Endodermal cell (in vitro differentiated cells): ENCODE data around the gene RELCH. TPM values are rescaled to one million over a fixed set of nuclear protein-coding genes. Genes with fewer than 3 reads are reported as not detected.

Experiments
- DNase-seq: peaks from one replicate; pipeline ENCODE4 v3.0.0-alpha.2; 2017
- H3K27ac ChIP-seq: 2 replicates; pipeline ENCODE4 v1.5.1; 2013; ENCODE audit warnings: mild to moderate bottlenecking, low read depth, low read length, moderate library complexity
- H3K27me3 ChIP-seq: 2 replicates; pipeline ENCODE4 v1.6.1; 2013; ENCODE audit warnings: mild to moderate bottlenecking, low read length, moderate library complexity; ENCODE audit not compliant: insufficient read depth, control insufficient read depth, poor library complexity, severe bottlenecking
- H3K36me3 ChIP-seq: 2 replicates; pipeline ENCODE4 v1.7.0; 2013; ENCODE audit warnings: mild to moderate bottlenecking, low read length, moderate library complexity; ENCODE audit not compliant: control insufficient read depth, insufficient read depth
- H3K4me1 ChIP-seq: one replicate; pipeline ENCODE4 v1.7.0; 2013; ENCODE audit warnings: low read length; ENCODE audit not compliant: control insufficient read depth, insufficient read depth
- H3K4me3 ChIP-seq: 2 replicates; pipeline ENCODE4 v1.5.1; 2013; ENCODE audit warnings: mild to moderate bottlenecking, low read length, moderate library complexity
- H3K9ac ChIP-seq: 2 replicates; pipeline ENCODE4 v1.6.1; 2013; ENCODE audit warnings: mild to moderate bottlenecking, low read length, moderate library complexity; ENCODE audit not compliant: poor library complexity, severe bottlenecking; ENCODE audit errors: extremely low read depth
- H3K9me3 ChIP-seq: 2 replicates; pipeline ENCODE4 v1.6.1; 2013; ENCODE audit warnings: mild to moderate bottlenecking, low read length, moderate library complexity; ENCODE audit not compliant: control insufficient read depth
- H3K27ac Mint-ChIP-seq: 2 replicates; pipeline ENCODE4 v1.8.0; 2020; ENCODE audit warnings: mixed read lengths
- H3K27me3 Mint-ChIP-seq: 2 replicates; pipeline ENCODE4 v1.8.0; 2021; ENCODE audit warnings: mild to moderate bottlenecking, mixed read lengths; ENCODE audit not compliant: insufficient read depth
- H3K36me3 Mint-ChIP-seq: 2 replicates; pipeline ENCODE4 v1.8.0; 2020; ENCODE audit warnings: low read depth, mixed read lengths
- H3K4me1 Mint-ChIP-seq: 2 replicates; pipeline ENCODE4 v1.8.0; 2020; ENCODE audit warnings: mixed read lengths
- H3K4me3 Mint-ChIP-seq: 2 replicates; pipeline ENCODE4 v1.8.0; 2020; ENCODE audit warnings: mild to moderate bottlenecking, moderate library complexity, mixed read lengths
- H3K9me3 Mint-ChIP-seq: 2 replicates; pipeline ENCODE4 v1.8.0; 2020; ENCODE audit warnings: mild to moderate bottlenecking, mixed read lengths
- WGBS, 2 experiments: methylation state at CpG; one replicate each; pipeline versions ENCODE4 v1.1.5 to v1.1.7; 2013; ENCODE audit warnings: missing lambda C conversion rate in 2 of 2, mixed read lengths in 1 of 2; ENCODE audit not compliant: insufficient coverage in 1 of 2, insufficient read length in 1 of 2; 5-methylcytosine and 5-hydroxymethylcytosine counted together
- total RNA-seq, 2 donors: library from RNA; stranded (reverse); fragmentation: NEBNext Ultra II Directional in 1 of 2; extraction: Animal tissue kit (Norgen Biotek cat#: 25700) in 1 of 2; gene quantifications; 2 replicates in 1 of 2; 3 replicates in 1 of 2; pipeline ENCODE4 v1.2.1, GENCODE V29; 2021
- TF ChIP-seq, protein P1 (sequence below): fragments of 200-600 bp; sonication (generic); conservative IDR thresholded peaks from 2 replicates; pipeline ENCODE4 v1.5.0; 2021; ENCODE audit warnings: antibody characterized with exemption, mild to moderate bottlenecking

Gene RELCH
- total RNA-seq, 2 donors from 2014 or later = 29.4 to 32.0 TPM

DNA sequence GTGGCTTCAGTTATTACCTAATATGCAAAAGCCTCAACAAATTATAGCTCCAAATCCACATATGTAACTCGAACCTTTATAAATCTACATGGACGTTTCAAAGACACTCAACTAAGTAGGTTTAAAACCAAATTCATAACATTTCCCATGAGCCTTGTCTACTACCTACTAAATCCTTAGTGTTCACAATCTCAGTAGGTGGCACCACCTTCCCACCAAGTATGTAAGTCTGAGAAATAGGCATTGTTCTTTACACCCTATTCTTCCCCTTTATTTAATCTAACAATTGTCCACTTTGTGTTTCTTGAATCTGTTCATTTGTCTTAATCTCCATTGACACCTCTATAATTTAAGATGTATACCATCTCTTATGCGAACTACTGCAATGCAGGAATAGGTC is 4.8 kb upstream of the RELCH start:
- Mint-ChIP-seq H3K27me3 (no peaks in the 10 kb centered on the region), H3K4me3 (no peak overlapping the region), H3K4me1 (peaks cover 6% of the 10 kb centered on the region), H3K36me3 (no peaks in the 10 kb centered on the region), H3K27ac (no peak overlapping the region), H3K9me3 (no peaks in the 10 kb centered on the region)
- Histone ChIP-seq H3K36me3 (peaks cover 3% of the 10 kb centered on the region), H3K9ac (no peak overlapping the region), H3K27me3 (no peaks in the 10 kb centered on the region), H3K4me1 (no peaks in the 10 kb centered on the region), H3K4me3 (no peak overlapping the region), H3K9me3 (no peaks in the 10 kb centered on the region), H3K27ac (no peak overlapping the region)
- 91 to 92% methylated on average over 3 of the region's 3 CpGs for WGBS, 2 experiments
- TF ChIP-seq, protein P1, sequence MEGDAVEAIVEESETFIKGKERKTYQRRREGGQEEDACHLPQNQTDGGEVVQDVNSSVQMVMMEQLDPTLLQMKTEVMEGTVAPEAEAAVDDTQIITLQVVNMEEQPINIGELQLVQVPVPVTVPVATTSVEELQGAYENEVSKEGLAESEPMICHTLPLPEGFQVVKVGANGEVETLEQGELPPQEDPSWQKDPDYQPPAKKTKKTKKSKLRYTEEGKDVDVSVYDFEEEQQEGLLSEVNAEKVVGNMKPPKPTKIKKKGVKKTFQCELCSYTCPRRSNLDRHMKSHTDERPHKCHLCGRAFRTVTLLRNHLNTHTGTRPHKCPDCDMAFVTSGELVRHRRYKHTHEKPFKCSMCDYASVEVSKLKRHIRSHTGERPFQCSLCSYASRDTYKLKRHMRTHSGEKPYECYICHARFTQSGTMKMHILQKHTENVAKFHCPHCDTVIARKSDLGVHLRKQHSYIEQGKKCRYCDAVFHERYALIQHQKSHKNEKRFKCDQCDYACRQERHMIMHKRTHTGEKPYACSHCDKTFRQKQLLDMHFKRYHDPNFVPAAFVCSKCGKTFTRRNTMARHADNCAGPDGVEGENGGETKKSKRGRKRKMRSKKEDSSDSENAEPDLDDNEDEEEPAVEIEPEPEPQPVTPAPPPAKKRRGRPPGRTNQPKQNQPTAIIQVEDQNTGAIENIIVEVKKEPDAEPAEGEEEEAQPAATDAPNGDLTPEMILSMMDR = no peak
- no peak for DNase-seq

DNA sequence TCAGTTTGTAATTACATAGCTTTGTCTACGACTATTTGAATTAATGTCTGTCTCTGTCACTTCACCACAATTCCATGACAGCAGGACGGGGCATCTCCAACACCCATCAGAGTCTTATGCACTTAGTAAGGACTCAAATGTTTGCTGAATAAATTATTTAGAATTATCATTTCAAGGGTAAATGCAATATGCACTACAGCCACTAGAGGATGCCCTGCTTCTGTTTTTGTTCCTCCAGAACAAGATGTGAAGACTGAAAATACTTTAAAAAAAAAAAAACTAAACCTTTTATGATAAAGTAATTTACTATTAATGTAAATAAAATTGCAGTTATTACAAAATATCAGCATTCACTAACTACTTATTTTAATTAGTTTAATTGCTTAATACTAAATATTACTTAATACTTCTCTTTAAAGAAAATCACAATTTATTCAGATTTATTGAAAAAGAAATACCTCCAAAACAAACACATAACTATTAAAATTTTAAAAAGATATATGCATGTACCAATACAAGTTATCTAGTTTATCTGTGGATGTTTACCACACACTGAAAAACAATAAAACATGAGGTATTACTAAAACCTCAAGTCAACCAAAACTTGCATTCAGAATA is 3.4 kb upstream of the RELCH start:
- Mint-ChIP-seq H3K4me3 (no peak overlapping the region), H3K4me1 (peaks cover 10% of the 10 kb centered on the region), H3K36me3 (no peaks in the 10 kb centered on the region), H3K9me3 (no peaks in the 10 kb centered on the region), H3K27me3 (no peaks in the 10 kb centered on the region), H3K27ac (no peak overlapping the region)
- DNase-seq = peak; percentile 49
- H3K9ac ChIP-seq = no peak overlapping the region
- WGBS, 2 experiments = 12% methylated on average over 2 of the region's 2 CpGs; no CpG with 5 or more reads in 1 of the 2 experiments
- H3K36me3 ChIP-seq = peaks cover 3% of the 10 kb centered on the region
- H3K4me1 ChIP-seq = no peaks in the 10 kb centered on the region
- no peak overlapping the region for H3K4me3 ChIP-seq
- TF ChIP-seq, protein P1 = peak; percentile 96
- no peaks in the 10 kb centered on the region for H3K27me3 ChIP-seq
- H3K27ac ChIP-seq = no peak overlapping the region
- H3K9me3 ChIP-seq = no peaks in the 10 kb centered on the region

DNA sequence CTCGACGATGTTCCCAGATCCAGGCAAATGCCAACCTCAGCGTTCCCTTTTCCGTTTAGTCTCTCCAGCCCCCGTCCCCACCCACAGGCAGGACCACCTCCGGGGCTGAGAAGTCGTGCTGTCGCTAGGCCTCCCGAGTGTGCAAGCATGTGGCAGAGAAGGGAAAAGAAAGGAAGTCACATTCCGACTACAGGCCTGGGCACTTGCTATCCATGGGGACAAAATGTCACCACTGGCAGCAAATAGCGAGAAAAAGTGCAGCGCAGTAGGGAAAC is 619 bp upstream of the RELCH start:
- WGBS, 2 experiments = 0% methylated on average over 9 to 12 of the region's 12 CpGs
- Mint-ChIP-seq H3K9me3 (no peaks in the 10 kb centered on the region), H3K27ac (peak overlapping the region; percentile 99), H3K27me3 (no peaks in the 10 kb centered on the region), H3K36me3 (peaks cover 8% of the 10 kb centered on the region), H3K4me3 (peak overlapping the region; percentile 100), H3K4me1 (peaks cover 27% of the 10 kb centered on the region)
- H3K4me1 ChIP-seq = no peaks in the 10 kb centered on the region
- H3K27ac ChIP-seq = peak overlapping the region; percentile 62
- peak overlapping the region; percentile 97 for H3K4me3 ChIP-seq
- peaks cover 3% of the 10 kb centered on the region for H3K36me3 ChIP-seq
- H3K9ac ChIP-seq = peak overlapping the region; percentile 88
- DNase-seq = no peak
- TF ChIP-seq, protein P1 = no peak
- H3K9me3 ChIP-seq = no peaks in the 10 kb centered on the region
- no peaks in the 10 kb centered on the region for H3K27me3 ChIP-seq
